ENCODE data around the gene HGS.

The HGS gene

DNA sequence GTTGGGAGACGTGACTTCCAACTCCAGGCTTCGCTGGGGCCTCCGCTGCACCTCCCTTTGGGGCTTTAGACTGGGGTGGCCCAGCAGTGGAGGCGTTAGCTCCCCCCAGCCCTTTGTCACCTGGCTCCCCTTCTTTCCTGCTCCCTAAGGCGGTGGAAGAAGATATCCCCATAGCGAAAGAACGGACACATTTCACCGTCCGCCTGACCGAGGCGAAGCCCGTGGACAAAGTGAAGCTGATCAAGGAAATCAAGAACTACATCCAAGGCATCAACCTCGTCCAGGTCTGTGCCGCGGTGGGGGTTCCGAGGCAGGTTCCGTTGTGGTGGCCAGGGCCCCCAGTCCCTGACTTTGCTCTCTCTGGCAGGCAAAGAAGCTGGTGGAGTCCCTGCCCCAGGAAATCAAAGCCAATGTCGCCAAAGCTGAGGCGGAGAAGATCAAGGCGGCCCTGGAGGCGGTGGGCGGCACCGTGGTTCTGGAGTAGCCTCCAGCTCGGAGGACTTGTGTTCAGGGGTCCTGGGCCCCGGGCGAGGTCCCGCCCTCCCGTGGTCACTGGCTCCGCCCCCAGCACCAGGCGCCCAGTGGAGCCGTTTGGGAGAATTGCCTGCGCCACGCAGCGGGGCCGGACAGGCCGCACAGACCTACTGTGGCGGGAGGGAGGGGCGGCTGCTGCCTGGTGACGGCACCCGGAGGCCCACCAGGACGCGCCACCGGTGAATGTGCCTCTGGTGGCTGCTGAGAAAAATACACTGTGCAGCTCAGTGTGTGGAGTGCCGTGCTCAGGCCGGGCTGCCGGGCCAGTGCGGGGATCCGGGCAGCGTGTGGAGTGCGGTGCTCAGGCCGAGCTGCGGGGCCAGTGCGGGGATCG lies 23.2 kb downstream of the HGS start:
- DNase-seq: no peak

DNA sequence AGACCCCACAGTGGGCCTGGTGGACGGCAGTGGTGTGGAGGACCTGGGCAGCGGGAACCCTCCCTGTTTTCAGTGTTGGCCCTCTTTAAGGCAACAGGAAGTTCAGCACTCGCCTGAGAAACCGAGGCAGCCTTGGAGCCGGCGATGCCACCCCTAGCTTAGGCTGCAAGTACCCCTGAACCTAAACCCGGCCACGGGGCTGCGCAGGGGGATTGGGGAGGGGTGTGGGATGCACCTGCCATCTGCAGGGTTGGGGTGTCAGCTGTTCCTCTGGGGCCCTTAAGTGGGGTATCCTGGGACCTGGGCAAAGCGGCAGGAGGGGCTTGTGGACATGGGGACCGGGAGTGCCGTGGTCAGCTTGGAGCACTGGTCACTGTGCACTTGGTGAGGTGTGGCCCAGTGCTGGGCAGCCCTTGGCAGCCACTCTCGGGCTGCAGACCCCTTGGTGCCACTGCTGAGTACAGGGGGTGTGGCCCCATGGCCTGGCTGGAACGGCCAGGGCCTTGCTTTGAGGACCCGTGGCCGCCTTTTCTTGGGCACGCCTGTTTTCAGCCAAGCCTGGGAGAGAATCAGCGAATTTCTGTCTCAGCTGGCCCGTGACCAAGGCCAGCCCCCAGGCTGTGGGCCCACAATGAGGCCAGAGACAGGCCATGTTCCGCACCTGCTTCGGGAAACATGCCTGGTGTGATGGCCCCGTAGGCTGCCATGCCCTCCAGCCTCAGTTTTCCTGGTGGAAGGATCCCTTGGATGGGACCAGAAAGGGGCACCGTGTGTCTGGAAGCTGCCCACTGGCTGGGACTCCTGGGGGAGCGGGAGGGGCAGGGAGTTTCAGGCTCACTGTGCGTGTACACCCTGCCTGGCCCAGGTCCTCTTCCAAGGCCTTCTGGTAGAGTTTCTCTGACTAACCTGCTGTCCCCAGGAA lies 24.2 kb downstream of the HGS start:
- DNase-seq: no peak

DNA sequence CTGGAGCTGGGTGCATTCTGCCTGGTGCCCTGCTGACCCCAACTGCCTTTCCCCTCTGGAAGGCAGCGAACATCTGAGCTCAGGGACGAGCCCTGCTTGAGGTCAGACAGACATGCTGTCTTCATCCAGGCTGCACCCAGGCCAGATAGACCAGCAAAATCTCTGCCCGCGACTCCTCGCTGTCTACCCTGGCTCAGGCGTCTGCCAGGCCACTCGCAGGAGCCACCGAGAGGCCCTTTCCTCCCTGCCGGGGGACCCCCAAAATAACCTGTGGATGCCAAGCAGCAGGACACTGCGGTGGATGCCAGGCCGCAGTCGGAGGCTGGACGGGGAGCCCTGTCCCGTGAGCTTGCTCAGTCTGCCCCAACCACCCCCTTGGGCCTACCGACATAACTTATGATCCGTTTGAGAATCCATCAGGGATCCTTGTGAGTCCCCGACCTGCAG lies 25.0 kb downstream of the HGS start:
- DNase-seq: no peak

DNA sequence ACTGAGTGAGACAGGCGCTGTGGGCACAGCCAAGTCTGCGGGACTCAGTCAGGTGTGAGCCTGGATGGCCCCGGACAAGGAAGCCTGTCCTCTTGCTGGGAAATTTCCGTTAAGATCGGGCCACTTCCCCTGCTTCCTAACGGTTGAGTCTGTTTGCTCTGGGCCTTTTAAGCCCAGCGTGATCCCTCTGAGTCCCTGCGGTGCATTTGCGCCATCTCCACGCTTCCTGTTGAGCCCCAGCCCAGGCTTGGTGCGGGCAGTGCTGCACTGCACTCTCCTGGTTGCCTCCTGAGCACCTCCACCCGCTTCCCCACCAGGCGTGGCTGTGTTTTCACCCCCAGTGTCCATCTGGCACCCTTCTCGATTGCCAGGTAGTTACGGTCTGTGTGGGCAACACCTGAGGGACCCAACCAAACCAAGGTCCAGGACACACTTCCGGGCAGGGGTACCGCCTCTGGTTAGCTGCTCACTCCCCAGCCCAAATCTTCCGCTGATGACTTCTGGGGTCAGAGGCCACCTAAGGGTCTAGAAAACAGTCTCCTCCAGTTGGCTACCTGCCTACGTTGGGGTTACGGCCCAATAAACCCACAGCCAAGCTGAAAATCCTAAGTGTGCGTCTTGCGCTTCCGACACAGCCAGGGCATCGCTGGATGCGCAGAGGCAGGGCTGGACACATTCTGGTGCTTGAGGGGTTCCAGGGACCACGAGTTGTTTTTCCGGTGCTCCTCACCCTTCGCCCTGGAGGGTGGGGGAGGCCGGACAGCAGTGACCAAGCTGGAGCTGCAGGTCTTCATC lies 26.9 kb downstream of the HGS start:
- DNase-seq: peak; percentile 48

DNA sequence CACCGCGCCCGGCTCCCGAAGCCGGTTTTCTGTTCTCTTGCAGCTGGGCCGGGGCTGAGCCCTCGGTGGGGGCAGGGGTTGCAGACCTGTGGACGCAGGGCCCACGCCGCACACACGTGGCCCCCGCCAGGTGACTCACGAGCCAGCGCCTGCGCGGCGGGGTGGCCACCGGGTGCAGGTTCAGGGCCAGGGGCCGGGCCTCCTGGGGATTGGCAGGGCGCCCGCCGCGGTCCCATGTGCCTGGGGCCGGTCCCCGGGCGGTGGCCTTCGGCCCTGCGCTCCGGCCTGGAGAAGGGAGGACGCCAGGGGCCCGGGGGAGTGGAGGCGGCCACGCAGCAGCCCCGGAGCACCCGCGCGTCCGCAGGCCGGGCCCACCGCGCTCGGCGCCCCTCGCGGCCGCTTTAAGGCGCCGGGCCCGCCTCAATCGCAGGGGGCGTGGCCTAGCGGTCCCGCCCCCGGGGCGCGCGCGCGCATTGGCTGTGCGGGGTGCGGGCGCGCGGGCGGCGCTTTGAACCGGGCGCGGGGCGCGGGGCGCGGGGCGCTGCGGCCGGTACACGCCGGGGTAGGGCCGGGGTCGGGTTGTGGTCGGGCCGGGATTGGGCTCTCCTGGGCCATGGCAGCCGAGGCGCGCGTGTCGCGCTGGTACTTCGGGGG lies 28.1 kb downstream of the HGS start, which contains the start of gene SLC25A10:
TSS of gene SLC25A10 (plus strand) at position 471 of the 654 bp plus-strand sequence. CDS start at position 614, 143 bp downstream.
- peak; percentile 80 for DNase-seq

DNA sequence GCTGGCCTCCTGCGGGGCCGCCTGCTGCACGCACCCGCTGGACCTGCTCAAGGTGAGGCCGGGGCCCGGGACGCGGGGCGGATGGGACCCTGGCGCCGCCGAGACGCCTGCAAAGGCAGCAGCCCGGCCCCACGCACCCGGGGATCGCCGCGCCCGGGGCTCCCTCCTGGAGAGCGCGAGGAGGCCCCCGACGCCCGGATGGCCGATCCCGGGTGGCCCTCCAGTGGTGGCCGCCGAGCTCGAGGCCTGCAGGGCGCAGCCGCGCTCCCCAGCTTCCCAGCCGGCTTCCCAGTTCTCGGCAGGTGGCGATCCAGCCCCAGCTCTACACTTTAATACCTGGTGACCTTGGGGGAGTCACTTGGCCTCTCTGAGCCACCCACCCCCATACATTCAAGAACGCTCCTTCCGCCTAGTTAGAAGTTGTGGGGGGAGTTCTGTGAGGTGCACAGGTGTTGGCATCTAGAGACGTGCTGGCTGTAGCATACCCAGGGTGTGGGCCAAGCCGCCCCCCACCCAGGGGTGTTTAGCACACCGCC lies 28.7 kb downstream of the HGS start:
- no peak for DNase-seq

DNA sequence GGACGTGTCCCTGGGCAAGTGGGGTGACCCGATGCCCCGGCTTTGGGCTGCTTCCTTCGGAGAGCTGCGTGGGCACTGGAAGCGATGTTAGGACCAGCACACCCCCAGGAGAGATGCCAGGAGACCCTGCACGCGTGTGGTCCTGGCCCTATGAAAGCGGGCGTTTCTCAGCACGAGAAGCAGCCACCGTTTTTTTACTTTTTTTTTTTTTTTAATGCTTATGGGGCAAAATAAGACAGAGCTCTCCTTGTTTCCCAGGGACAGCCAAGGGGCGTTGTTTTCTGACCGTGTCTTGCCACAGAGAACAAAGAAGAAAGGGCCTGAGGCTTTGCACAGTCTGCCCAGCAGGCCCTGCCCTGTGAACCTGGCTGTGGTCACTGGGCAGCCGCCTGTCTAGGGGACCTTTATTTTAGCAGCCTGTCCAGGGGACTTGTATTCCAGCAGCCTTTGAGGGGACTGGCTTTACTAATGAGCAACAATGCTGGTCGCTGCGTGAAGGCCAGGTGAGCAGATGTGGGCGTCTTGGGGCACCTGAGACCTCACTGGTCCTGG lies 29.3 kb downstream of the HGS start:
- no peak for DNase-seq

DNA sequence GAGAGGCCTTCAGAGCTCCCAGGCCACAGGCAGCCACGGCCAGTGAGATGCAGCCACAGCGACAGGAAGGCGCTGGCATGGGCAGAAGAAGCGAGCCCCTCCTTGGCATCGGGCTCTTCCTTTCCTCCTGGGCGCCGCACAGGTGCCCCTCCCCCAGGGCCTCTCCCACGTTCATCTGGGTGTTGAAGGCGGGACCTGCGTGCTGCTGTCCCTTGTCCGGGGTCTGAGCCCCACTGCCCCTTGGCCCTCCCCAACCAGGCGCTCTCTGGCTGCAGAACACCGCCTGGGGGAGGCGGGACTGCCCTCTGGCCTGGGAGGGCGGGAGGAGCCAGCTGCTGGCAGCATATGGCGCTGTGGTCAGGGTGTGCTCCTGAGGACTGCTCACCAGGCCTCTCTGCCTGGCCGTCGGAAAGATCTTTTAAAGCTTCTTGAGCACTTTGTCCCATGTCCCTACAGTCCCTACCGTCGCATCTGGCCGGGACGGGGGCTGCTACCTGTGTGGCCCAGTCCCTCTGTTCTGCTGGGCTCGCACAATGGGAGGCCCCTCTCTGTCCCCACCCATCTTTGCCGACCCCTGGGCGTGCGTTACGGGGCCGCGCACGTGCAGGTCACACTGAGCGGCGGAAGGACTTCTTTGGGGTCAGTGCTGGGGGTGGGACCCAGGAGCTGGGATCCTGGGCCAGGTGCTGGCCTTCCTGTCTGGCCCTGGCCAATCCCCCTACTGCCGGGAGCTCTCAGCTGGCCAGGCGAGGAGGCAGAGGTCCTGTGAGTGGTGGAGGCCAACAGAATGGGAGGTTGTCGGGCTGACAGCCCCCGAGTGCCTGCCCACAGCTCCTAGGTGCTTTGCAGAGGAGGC lies 30.0 kb downstream of the HGS start:
- DNase-seq: peak; percentile 29

DNA sequence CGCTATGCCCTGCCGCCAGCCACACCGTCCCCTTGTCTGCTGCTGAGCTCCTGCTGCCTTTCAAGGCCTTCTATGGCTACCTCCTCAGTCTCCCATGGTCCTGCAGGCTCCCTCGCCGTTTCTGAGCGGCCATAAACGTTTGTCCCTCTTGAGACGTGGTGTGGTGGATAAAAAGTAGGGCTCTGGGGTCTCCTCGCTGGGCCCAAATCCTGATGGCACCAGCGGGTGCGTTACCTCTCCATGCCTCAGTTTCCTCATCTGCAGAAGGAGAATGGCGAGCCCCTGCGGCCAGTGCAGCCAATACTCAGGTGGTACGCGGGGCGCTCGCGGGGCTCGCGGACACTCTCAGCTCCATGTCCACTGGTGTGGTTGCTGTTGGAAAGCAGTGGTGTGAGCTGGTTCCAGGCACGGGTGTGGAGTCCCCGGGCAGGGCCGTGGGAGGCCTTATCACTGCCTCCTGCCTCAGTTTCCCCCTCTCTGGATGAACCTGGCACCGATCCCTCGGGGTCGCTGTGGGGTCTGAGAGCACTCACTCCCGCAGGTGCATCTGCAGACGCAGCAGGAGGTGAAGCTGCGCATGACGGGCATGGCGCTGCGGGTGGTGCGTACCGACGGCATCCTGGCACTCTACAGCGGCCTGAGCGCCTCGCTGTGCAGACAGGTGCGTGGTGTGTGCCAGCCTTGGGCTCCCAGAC lies 30.7 kb downstream of the HGS start:
- DNase-seq: no peak

DNA sequence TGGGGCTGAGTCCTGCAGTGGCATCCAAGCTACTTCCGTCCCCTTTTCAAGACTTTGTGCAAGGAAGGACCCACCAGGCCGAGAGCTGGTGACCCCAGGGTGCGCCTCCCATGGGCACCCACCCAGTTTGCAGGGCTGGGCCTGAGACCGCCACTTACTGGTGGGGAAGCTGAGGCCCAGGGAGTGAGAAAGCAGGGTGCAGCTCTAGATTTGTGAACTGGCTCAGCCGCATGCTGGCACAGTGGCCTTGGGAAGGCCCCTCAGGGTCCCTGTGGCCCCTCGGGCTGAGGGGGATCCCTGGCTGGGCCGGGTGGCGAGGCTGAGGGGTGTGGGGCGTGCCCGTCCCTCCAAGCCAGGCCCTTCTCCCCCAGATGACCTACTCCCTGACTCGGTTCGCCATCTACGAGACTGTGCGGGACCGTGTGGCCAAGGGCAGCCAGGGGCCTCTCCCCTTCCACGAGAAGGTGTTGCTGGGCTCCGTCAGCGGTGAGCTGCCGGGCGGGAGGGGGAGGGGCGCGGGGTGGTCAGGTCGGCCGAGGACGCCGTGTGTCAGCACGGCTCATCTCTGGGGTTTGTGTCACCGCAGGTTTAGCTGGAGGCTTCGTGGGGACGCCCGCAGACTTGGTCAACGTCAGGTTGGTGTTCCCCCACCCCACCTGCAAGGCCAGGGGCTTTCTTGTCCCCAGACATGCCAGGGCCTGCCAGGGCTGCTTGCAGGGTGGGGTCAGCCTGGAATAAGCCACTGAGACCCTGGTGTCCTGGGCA lies 31.5 kb downstream of the HGS start:
- DNase-seq: no peak

DNA sequence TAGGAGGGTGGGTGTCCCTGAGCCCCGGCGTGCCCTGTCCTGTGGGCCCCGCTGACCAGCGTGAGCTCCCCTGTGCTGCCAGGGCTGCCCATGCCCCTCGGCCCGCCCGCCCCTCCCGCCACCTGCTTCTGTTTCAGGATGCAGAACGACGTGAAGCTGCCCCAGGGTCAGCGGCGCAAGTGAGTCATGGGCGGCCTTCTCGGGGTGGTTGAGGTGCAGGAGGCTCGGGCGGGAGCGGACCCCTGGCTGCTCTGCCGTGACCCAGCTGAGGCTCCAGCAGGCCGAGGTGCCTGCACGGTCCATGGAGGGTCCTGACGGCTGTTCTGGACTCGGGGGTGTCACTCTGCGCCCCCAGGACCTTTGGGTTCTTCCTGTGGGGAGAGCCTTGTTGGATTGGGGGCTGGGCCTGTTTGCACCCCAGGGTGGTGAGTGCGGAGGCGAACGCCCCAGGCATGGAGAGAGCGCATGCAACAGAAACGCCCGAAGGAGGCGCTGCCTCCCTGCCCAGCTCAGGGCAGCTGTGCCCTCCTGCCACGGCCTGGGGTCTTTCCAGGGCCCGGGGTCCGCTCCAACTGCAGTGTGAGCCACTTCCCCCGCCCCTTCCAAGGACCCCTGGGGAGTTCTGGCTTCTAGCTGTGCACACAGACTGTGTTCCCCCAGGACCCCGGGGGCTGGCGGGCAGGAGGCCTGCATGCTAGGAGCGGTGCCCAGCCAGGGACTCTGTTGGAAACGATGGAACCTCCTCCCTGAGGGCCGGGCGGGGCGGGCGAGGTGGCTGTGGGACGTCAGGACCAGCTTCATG lies 32.3 kb downstream of the HGS start:
- no peak for DNase-seq

DNA sequence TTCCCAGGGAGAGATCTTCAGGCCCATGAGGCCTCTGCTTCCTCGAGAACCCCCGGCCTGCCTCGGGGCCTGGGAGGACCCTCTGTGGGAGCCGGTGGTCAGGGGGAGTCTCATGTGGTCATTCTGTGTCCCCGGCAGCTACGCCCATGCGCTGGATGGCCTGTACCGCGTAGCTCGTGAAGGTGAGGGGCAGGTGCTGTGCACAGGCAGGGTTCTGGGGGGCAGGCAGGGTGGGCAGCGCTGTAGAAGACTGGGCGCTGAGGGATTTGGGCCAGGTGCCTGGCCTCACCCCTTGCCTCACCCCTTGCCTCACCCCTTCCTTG lies 32.8 kb downstream of the HGS start:
- DNase-seq: no peak

DNA sequence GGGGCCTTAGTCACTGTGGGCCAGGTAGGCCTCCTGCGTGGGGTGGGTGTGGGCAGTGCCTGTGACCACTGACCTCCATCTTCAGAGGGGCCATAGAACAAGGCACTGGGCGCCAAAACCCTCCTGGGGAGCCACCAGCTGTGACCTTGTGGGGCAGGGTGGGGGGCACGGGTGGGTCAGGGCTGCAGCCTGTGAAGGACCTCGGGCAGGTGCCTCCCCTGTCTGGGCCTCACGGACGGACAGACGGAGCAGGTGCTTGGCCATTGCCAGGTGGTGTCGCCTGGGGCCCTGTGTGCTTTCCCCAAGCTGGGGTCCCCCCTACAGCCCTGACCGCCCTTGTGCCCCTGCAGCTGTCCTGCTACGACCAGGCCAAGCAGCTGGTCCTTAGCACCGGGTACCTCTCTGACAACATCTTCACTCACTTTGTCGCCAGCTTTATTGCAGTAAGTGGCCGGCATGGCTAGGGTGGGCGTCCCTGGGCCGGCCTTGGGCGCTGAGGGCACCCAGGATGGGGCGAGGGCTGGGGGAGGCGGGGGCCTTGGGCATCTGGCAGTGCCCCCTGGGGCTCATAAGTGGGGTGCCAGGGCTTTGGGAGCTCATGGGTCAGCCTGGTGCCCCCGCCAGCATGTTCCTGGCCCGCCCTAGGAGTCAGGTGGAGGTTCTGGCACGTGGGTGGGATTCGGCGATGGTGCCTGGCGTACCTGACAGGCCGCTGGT lies 33.4 kb downstream of the HGS start:
- no peak for DNase-seq

DNA sequence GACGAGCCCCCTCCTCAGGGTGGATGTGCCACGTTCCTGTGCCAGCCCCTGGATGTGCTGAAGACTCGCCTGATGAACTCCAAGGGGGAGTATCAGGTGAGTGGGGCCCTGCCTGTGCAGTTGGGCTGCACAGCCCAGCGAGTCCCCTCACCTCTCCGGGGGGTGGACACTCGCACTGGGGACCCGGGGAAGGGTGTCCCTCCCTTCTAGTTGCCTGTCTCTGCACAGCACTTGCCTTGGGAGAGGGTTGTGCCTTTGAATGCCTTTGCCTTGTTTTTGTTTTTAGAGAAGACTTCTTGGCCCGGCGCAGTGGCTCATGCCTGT lies 33.9 kb downstream of the HGS start:
- DNase-seq: no peak

DNA sequence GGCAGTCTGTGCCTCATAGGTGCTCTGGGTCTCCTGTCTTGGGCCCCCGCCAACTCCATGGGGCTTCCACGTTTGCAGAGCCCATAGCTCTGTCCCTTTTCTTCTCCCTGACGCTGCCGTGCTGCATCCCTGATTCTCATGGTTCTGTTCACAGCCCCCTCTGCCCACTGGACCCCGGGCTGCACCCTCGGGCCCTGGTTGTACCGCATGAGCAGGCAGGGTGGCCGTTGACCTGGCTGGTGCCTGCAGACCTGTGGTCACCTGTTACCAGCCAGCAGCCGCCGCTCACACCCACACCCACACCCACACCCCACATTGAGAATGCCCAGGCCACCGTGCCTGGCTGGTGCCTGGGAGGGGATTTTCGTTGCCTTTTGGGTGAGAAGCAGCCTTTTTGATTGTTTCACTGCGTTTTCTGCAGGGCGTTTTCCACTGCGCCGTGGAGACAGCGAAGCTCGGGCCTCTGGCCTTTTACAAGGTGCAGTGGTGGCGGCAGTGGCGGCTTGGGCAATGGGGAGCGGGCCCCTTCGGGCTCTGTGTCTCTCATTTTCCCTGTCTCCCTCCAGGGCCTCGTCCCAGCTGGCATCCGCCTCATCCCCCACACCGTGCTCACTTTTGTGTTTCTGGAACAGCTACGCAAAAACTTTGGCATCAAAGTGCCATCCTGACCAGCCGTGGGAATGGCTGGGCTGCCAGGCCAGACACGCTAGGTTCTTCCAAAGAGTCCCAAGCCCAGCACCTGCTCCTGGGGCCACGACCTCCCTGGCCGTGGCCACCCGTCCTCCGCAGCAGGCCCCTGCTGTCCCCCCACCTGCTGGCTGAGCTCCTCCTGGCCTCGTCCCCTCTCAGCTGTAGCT lies 35.8 kb downstream of the HGS start:
- no peak for DNase-seq

DNA sequence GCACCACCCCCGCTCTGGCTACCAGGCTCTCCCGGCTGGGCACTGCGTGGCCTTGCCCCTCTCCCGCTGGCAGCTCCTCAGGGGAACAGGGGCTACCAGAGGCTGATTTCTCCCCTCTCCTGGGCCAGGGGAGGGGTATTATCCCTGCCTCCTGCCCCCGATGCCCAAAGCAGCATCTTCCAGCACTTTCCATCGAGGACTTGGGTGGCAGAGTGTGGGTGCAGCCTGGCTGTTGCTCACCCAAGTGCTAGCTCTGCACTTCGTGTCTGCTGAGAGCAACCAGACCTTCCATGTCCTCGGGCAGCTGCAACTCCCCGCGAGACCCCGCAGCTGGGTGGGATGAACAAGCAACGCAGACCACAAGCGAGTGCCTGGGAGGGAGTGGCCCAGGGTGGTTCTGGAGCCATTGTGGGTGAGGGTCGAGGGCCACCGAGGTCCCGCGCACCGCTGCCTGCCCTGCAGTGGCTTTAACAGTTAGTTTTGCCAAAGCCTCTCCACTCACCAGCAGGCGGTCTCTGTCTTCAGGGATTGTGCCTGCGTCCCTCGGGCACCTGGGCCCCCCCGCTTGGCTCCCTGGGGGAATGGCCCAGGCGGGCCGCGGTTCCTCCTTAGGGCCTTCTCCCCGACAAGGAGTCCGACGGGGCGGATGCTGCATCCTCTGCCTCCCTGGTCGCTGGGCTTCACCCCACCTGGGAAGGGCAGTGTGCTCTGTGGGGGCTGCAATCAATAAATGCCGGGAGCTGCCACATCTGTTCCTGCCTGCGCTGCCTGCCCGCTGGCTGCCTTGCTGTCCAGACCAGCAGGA lies 36.7 kb downstream of the HGS start:
- DNase-seq: no peak
